ENCODE data around the gene DNAI1. TPM values are rescaled to one million over a fixed set of nuclear protein-coding genes. Genes with fewer than 3 reads are reported as not detected.

DNAI1 gene
- polyA plus RNA-seq (ENCODE audit: low read depth in 6 of 6) = not detected

- H3K27me3 Mint-ChIP-seq = peaks cover 10 to 20% (median 19%) of the 10 kb centered on the region in 3 donors
- H3K9me3 Mint-ChIP-seq = peaks cover 0 to 1% (median 0%) of the 10 kb centered on the region in 7 donors
- DNase-seq = peak; percentile 100
- H3K36me3 Mint-ChIP-seq = no peaks in the 10 kb centered on the region
- H3K4me1 Mint-ChIP-seq = peaks cover 27 to 42% (median 40%) of the 10 kb centered on the region in 3 donors
- peak within 1 kb of the TSS; percentile 28 to 97 (median 83) for H3K27ac Mint-ChIP-seq
- peak; percentile 95 to 97 for ATAC-seq (ENCODE audit: low read depth in 2 of 2)
- peak within 1 kb of the TSS; percentile 87 to 94 (median 92) for H3K4me3 Mint-ChIP-seq
Measured at GRCh38 chr9:34458013-34458958, at the start of gene DNAI1, which contains the start of gene FAM219A. TSS of gene DNAI1 (plus strand) at chr9:34458805. CDS start at chr9:34459006, 201 bp downstream. TSS of gene FAM219A (minus strand) at chr9:34458570. CDS start at chr9:34458263, 307 bp downstream.

DNA sequence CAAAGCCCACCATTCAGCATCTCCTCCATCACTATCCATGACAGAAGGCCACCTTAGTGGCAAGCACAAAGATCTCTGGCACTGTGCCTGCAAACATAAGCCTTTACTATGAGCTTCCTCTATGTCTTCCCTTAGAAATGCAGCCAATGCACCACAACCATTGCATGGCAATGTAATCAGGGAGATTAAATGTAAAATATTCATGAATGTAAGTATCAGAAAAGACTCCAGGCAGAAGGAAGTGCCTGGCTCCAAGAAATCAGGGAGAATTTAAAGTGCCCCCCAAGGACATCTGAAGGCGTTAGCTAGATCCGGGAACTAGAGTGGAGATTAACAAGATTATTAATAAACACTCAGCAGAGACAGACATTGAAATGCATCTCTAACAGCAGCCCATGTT lies 49.5 kb upstream of the DNAI1 start:
- H3K9me3 Mint-ChIP-seq = peaks cover 0 to 5% (median 0%) of the 10 kb centered on the region in 7 donors
- no peaks in the 10 kb centered on the region for H3K36me3 Mint-ChIP-seq
- no peak overlapping the region for H3K27ac Mint-ChIP-seq
- no peak for ATAC-seq (ENCODE audit: low read depth in 2 of 2)
- no peak overlapping the region for H3K4me3 Mint-ChIP-seq
- no peak for DNase-seq
- no peaks in the 10 kb centered on the region for H3K4me1 Mint-ChIP-seq
- no peaks in the 10 kb centered on the region for H3K27me3 Mint-ChIP-seq

DNA sequence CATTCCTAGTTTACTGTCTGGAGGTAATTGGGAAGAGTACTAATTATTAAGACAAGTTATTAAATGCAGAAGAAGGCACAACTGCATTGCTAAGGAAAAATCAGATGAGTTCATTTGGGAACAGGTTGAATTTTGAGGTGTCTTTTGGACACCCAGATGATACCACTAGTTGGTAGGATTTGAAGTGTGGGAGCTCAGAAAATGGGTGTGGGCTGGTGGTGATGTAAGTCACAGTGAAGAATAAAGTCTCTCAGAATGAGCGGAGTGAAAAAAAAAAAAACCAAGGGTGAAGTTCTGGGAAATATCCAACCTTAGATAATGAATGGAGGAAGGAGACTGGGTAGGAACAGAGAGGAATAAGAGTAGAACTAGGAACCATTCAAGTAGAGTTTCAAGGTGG lies 46.3 kb upstream of the DNAI1 start:
- Mint-ChIP-seq H3K4me3 (no peak overlapping the region), H3K27ac (peak overlapping the region in 1 of 6 donors; percentile 3), H3K9me3 (peaks cover 0 to 5% (median 0%) of the 10 kb centered on the region in 7 donors), H3K27me3 (no peaks in the 10 kb centered on the region), H3K4me1 (peaks cover 0 to 3% (median 0%) of the 10 kb centered on the region in 3 donors), H3K36me3 (no peaks in the 10 kb centered on the region)
- DNase-seq (no peak), ATAC-seq (ENCODE audit: low read depth in 2 of 2) (no peak)

- peaks cover 0 to 5% (median 0%) of the 10 kb centered on the region in 7 donors for H3K9me3 Mint-ChIP-seq
- H3K4me3 Mint-ChIP-seq = no peak overlapping the region
- H3K27ac Mint-ChIP-seq = no peak overlapping the region
- ATAC-seq (ENCODE audit: low read depth in 2 of 2) (no peak), DNase-seq (no peak)
- H3K36me3 Mint-ChIP-seq = peaks cover 0 to 4% of the 10 kb centered on the region in 2 donors
- peaks cover 0 to 3% (median 0%) of the 10 kb centered on the region in 3 donors for H3K4me1 Mint-ChIP-seq
- no peaks in the 10 kb centered on the region for H3K27me3 Mint-ChIP-seq
Measured at GRCh38 chr9:34413231-34413852, 45.3 kb upstream of the DNAI1 start.

- H3K27me3 Mint-ChIP-seq = no peaks in the 10 kb centered on the region
- no peak overlapping the region for H3K4me3 Mint-ChIP-seq
- H3K9me3 Mint-ChIP-seq = peaks cover 0 to 2% (median 0%) of the 10 kb centered on the region in 7 donors
- peaks cover 0 to 7% (median 0%) of the 10 kb centered on the region in 3 donors for H3K4me1 Mint-ChIP-seq
- no peak overlapping the region for H3K27ac Mint-ChIP-seq
- H3K36me3 Mint-ChIP-seq = peaks cover 0 to 4% of the 10 kb centered on the region in 2 donors
- ATAC-seq (ENCODE audit: low read depth in 2 of 2) (no peak), DNase-seq (no peak)
Measured at GRCh38 chr9:34417734-34418133, 40.9 kb upstream of the DNAI1 start.

GRCh38 chr9:34419716-34420504 lies 38.7 kb upstream of the DNAI1 start:
- Mint-ChIP-seq H3K36me3 (peaks cover 0 to 14% of the 10 kb centered on the region in 2 donors), H3K4me3 (no peak overlapping the region), H3K27me3 (no peaks in the 10 kb centered on the region), H3K4me1 (peaks cover 0 to 7% (median 0%) of the 10 kb centered on the region in 3 donors), H3K9me3 (peaks cover 0 to 2% (median 0%) of the 10 kb centered on the region in 7 donors), H3K27ac (no peak overlapping the region)
- ATAC-seq (ENCODE audit: low read depth in 2 of 2) = no peak
- no peak for DNase-seq

- Mint-ChIP-seq H3K4me3 (no peak overlapping the region), H3K36me3 (peaks cover 0 to 21% of the 10 kb centered on the region in 2 donors), H3K27me3 (no peaks in the 10 kb centered on the region), H3K9me3 (peaks cover 0 to 2% (median 0%) of the 10 kb centered on the region in 7 donors), H3K4me1 (peaks cover 0 to 1% (median 0%) of the 10 kb centered on the region in 3 donors), H3K27ac (no peak overlapping the region)
- DNase-seq (no peak), ATAC-seq (ENCODE audit: low read depth in 2 of 2) (no peak)
Measured at GRCh38 chr9:34426347-34427074, 32.1 kb upstream of the DNAI1 start.

DNA sequence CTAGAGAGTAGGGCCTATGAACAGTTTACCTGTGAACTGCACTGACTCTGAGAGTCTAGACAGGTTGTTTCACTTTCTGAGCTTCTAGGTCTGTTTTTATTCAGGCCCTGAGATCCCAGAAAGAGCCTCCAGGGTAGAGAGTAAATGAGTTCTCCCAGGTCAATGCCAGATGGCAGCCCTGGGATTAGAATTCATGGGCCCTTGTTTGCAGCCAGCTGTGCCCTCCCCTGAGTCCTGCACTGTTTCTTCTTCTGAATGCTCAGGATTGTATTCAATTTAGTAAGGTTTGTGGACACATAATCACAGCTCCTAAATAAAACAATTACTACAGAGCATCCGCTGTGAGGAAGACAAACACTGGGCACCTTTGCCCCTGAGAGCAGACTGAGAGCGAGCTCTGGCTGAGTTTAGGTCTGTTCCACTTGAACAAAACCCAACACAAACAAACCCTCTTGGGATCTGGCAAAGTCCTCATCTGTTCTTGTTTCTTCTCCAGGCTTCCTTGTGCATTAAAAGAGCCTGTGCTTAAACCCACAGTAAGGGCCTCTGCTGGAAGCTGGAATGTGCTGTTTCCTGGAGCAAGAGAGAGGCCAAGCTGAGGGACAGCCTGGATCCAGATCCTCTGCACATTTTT lies 30.2 kb upstream of the DNAI1 start:
- no peak for DNase-seq
- ATAC-seq (ENCODE audit: low read depth in 2 of 2) = no peak
- Mint-ChIP-seq H3K4me1 (peaks cover 0 to 1% (median 0%) of the 10 kb centered on the region in 3 donors), H3K27me3 (no peaks in the 10 kb centered on the region), H3K9me3 (no peaks in the 10 kb centered on the region), H3K4me3 (no peak overlapping the region), H3K36me3 (peaks cover 0 to 17% of the 10 kb centered on the region in 2 donors), H3K27ac (no peak overlapping the region)

DNA sequence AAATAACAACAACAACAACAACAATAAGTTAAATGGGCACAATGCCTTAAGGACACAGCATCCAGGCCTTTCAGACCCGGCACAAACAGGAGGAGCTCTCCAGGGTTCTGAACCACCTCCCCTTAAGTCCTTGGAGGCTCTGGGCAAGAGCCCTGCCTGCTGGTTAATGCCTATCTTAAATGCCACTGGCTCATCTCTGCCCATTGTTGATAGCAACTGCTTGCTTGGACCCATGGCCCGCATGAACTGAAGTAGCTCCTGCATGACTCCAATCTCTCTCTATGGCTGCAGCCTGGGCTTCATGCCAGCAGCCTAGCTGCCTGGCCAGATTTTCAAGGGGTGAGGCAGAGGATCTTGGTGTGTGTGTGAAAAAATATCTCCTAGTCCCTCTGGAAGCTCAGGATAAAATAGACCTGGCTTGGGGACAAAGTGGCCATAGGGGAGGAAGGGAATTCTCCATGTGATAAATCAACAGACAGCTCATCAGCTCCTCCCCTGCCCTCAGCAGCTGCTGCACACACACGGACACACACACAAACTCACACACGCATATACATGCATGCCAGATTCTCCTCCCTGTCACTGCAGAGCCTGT lies 27.7 kb upstream of the DNAI1 start:
- Mint-ChIP-seq H3K9me3 (no peaks in the 10 kb centered on the region), H3K27ac (no peak overlapping the region), H3K36me3 (peaks cover 0 to 15% of the 10 kb centered on the region in 2 donors), H3K27me3 (no peaks in the 10 kb centered on the region), H3K4me3 (no peak overlapping the region), H3K4me1 (peaks cover 0 to 1% (median 0%) of the 10 kb centered on the region in 3 donors)
- DNase-seq = no peak
- no peak for ATAC-seq (ENCODE audit: low read depth in 2 of 2)

GRCh38 chr9:34431667-34432066 lies 26.9 kb upstream of the DNAI1 start:
- Mint-ChIP-seq H3K27me3 (no peaks in the 10 kb centered on the region), H3K9me3 (no peaks in the 10 kb centered on the region), H3K27ac (no peak overlapping the region), H3K36me3 (peaks cover 0 to 15% of the 10 kb centered on the region in 2 donors), H3K4me1 (peaks cover 0 to 1% (median 0%) of the 10 kb centered on the region in 3 donors), H3K4me3 (no peak overlapping the region)
- DNase-seq = no peak
- ATAC-seq (ENCODE audit: low read depth in 2 of 2) = no peak

DNA sequence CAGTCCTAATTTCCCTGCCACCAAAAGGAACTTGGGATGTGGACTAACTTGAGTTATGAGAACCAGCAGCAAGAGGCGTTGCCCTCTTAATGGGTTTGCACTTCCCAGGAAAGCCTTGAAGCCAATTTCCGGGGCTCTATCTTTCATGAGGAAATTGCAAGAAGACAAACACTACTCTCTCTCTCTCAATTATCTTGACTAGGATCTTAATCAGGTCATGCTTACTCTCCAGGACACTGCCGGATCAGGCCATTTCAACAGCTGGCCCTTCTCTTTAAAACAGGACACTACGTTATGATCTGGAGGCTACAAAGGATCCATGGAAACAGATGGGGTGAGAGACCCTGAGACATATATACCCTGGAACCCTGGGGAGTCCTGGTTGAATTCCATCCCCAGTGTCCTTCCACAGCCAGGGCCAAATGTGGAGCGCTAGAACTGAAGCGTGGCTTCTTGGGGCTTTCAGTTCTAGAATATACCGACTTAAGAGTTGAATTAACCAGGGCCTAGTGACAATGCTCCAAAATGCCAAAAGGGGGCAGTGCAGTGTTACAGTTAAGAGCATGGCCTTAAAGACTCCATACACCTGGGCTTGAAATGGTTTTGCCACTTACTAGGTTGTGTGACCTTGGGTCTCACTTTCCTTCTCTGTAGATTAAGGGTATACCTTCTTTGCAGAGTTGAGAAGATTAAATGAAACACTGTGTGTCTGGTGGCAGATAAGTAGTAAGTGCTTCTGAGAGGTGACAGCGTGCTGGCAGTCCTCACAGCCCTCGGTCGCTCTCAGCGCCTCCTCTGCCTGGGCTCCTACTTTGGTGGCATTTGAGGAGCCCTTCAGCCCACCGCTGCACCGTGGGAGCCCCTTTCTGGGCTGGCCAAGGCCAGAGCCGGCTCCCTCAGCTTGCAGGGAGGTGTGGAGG lies 21.3 kb upstream of the DNAI1 start:
- Mint-ChIP-seq H3K27me3 (no peaks in the 10 kb centered on the region), H3K27ac (no peak overlapping the region), H3K4me3 (no peak overlapping the region), H3K4me1 (peaks cover 0 to 5% (median 5%) of the 10 kb centered on the region in 3 donors), H3K9me3 (no peaks in the 10 kb centered on the region), H3K36me3 (peaks cover 0 to 5% of the 10 kb centered on the region in 2 donors)
- peak; percentile 56 for DNase-seq
- ATAC-seq (ENCODE audit: low read depth in 2 of 2) = peak; percentile 73 to 92

Measured in naive B cell (primary cell).